ENCODE results near the gene TMEM178A. TPM values are rescaled to one million over a fixed set of nuclear protein-coding genes. Genes with fewer than 3 reads are reported as not detected.
"Not testable (repeated sequence)": the region's sequence is repeated elsewhere in the genome, so short reads cannot be mapped to it uniquely, and the experiment has no call there.

Gene TMEM178A
- total RNA-seq, 1 donor from 2014 or later, result 4.7 TPM

GRCh38 chr2:39645826-39646225, 19.9 kb upstream of the TMEM178A start:
- Histone ChIP-seq H3K4me3 (ENCODE audit: low read length in 3 of 3) (no peak overlapping the region), H3K36me3 (ENCODE audit: control insufficient read depth in 3 of 3, insufficient read depth in 3 of 3, low read length in 3 of 3) (no peaks in the 10 kb centered on the region), H3K27me3 (ENCODE audit: control insufficient read depth in 3 of 3, insufficient read depth in 3 of 3, low read length in 3 of 3) (no peaks in the 10 kb centered on the region), H3K9ac (ENCODE audit: low read depth in 1 of 3, low read length in 3 of 3) (no peak overlapping the region), H3K9me3 (ENCODE audit: control insufficient read depth in 3 of 3, low read length in 3 of 3) (no peaks in the 10 kb centered on the region), H3K4me1 (ENCODE audit: control insufficient read depth in 3 of 3, insufficient read depth in 3 of 3, low read length in 3 of 3) (peaks cover 3 to 8% (median 5%) of the 10 kb centered on the region in 3 donors), H3K27ac (ENCODE audit: low read depth, low read length) (no peak overlapping the region)

GRCh38 chr2:39646267-39646666, 19.4 kb upstream of the TMEM178A start:
- Histone ChIP-seq H3K27me3 (ENCODE audit: control insufficient read depth in 3 of 3, insufficient read depth in 3 of 3, low read length in 3 of 3) (no peaks in the 10 kb centered on the region), H3K4me3 (ENCODE audit: low read length in 3 of 3) (no peak overlapping the region), H3K4me1 (ENCODE audit: control insufficient read depth in 3 of 3, insufficient read depth in 3 of 3, low read length in 3 of 3) (peaks cover 3 to 8% (median 5%) of the 10 kb centered on the region in 3 donors), H3K9me3 (ENCODE audit: control insufficient read depth in 3 of 3, low read length in 3 of 3) (no peaks in the 10 kb centered on the region), H3K9ac (ENCODE audit: low read depth in 1 of 3, low read length in 3 of 3) (no peak overlapping the region), H3K27ac (ENCODE audit: low read depth, low read length) (no peak overlapping the region), H3K36me3 (ENCODE audit: control insufficient read depth in 3 of 3, insufficient read depth in 3 of 3, low read length in 3 of 3) (no peaks in the 10 kb centered on the region)

- H3K27ac ChIP-seq (ENCODE audit: low read depth, low read length), result no peak overlapping the region
- peaks cover 0 to 4% (median 3%) of the 10 kb centered on the region in 3 donors for H3K4me1 ChIP-seq (ENCODE audit: control insufficient read depth in 3 of 3, insufficient read depth in 3 of 3, low read length in 3 of 3)
- no peaks in the 10 kb centered on the region for H3K36me3 ChIP-seq (ENCODE audit: control insufficient read depth in 3 of 3, insufficient read depth in 3 of 3, low read length in 3 of 3)
- no peak overlapping the region for H3K4me3 ChIP-seq (ENCODE audit: low read length in 3 of 3)
- H3K9ac ChIP-seq (ENCODE audit: low read depth in 1 of 3, low read length in 3 of 3), result no peak overlapping the region
- no peaks in the 10 kb centered on the region for H3K27me3 ChIP-seq (ENCODE audit: control insufficient read depth in 3 of 3, insufficient read depth in 3 of 3, low read length in 3 of 3)
- H3K9me3 ChIP-seq (ENCODE audit: control insufficient read depth in 3 of 3, low read length in 3 of 3), result no peaks in the 10 kb centered on the region
Observed at GRCh38 chr2:39647104-39647765, 18.5 kb upstream of the TMEM178A start.

DNA sequence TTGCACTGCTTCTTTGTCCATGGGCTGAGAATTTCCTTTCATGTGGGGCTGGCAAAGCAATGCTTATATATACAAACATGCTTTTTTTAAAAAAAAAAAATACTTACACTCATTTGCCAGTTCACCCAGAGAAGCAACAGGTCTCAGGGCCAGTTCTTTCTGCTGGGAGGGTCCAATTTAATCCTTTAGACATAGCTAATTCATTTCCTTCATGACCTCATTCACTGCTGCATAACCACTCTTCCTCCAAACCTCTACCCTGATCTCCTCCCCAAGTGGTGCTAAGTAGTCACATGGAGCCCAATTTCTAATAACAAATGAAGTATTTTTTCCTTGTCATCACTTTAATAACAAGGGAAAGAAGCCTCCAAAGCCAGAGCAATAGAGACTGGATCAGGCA, 17.1 kb upstream of the TMEM178A start:
- Histone ChIP-seq H3K27ac (ENCODE audit: low read depth, low read length) (no peak overlapping the region), H3K36me3 (ENCODE audit: control insufficient read depth in 3 of 3, insufficient read depth in 3 of 3, low read length in 3 of 3) (no peaks in the 10 kb centered on the region), H3K27me3 (ENCODE audit: control insufficient read depth in 3 of 3, insufficient read depth in 3 of 3, low read length in 3 of 3) (no peaks in the 10 kb centered on the region), H3K9ac (ENCODE audit: low read depth in 1 of 3, low read length in 3 of 3) (no peak overlapping the region), H3K4me1 (ENCODE audit: control insufficient read depth in 3 of 3, insufficient read depth in 3 of 3, low read length in 3 of 3) (no peaks in the 10 kb centered on the region), H3K4me3 (ENCODE audit: low read length in 3 of 3) (no peak overlapping the region), H3K9me3 (ENCODE audit: control insufficient read depth in 3 of 3, low read length in 3 of 3) (no peaks in the 10 kb centered on the region)

DNA sequence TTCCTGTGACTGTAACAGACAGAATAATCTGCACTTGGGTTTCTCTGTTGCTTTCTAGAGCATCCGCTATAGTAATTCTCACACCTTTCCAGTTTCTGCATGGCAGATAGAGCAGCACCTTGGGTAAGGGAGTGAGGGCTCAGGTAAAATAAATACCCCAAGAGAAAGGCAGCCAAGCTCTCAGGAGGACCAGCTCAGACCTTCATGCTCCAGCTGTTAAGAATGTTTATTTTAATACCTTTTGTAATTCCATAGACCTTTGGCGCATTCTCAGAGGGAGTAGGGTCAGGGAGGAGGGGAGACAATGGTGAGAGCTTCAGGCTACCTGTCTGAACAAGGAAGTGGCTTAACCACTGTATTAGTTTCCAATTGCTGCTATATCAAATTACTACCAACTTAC, 16.2 kb upstream of the TMEM178A start:
- no peaks in the 10 kb centered on the region for H3K4me1 ChIP-seq (ENCODE audit: control insufficient read depth in 3 of 3, insufficient read depth in 3 of 3, low read length in 3 of 3)
- no peaks in the 10 kb centered on the region for H3K36me3 ChIP-seq (ENCODE audit: control insufficient read depth in 3 of 3, insufficient read depth in 3 of 3, low read length in 3 of 3)
- H3K4me3 ChIP-seq (ENCODE audit: low read length in 3 of 3), result no peak overlapping the region
- no peaks in the 10 kb centered on the region for H3K9me3 ChIP-seq (ENCODE audit: control insufficient read depth in 3 of 3, low read length in 3 of 3)
- no peaks in the 10 kb centered on the region for H3K27me3 ChIP-seq (ENCODE audit: control insufficient read depth in 3 of 3, insufficient read depth in 3 of 3, low read length in 3 of 3)
- no peak overlapping the region for H3K27ac ChIP-seq (ENCODE audit: low read depth, low read length)
- H3K9ac ChIP-seq (ENCODE audit: low read depth in 1 of 3, low read length in 3 of 3), result no peak overlapping the region

- Histone ChIP-seq H3K9me3 (ENCODE audit: control insufficient read depth in 3 of 3, low read length in 3 of 3) (no peaks in the 10 kb centered on the region), H3K4me1 (ENCODE audit: control insufficient read depth in 3 of 3, insufficient read depth in 3 of 3, low read length in 3 of 3) (no peaks in the 10 kb centered on the region), H3K9ac (ENCODE audit: low read depth in 1 of 3, low read length in 3 of 3) (no peak overlapping the region), H3K36me3 (ENCODE audit: control insufficient read depth in 3 of 3, insufficient read depth in 3 of 3, low read length in 3 of 3) (no peaks in the 10 kb centered on the region), H3K27me3 (ENCODE audit: control insufficient read depth in 3 of 3, insufficient read depth in 3 of 3, low read length in 3 of 3) (no peaks in the 10 kb centered on the region), H3K4me3 (ENCODE audit: low read length in 3 of 3) (no peak overlapping the region), H3K27ac (ENCODE audit: low read depth, low read length) (no peak overlapping the region)
Observed at GRCh38 chr2:39650468-39650867, 15.2 kb upstream of the TMEM178A start.

DNA sequence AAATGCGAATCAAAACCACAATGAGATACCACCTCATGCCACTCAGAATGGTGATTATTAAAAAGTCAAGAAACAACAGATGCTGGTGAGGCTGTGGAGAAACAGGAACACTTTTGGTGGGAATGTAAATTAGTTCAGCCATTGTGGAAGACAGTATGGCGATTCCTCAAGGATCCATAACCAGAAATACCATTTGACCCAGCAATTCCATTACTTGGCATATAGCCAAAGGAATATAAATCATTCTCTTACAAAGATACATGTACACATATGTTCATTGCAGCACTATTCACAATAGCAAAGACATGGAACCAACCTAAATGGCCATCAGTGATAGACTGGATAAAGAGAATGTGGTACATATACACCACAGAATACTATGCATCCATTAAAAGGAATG, 9.5 kb upstream of the TMEM178A start:
- not testable (repeated sequence) for H3K27ac ChIP-seq (ENCODE audit: low read depth, low read length); H3K9ac ChIP-seq (ENCODE audit: low read depth in 1 of 3, low read length in 3 of 3); H3K36me3 ChIP-seq (ENCODE audit: control insufficient read depth in 3 of 3, insufficient read depth in 3 of 3, low read length in 3 of 3); H3K4me1 ChIP-seq (ENCODE audit: control insufficient read depth in 3 of 3, insufficient read depth in 3 of 3, low read length in 3 of 3); H3K4me3 ChIP-seq (ENCODE audit: low read length in 3 of 3); H3K27me3 ChIP-seq (ENCODE audit: control insufficient read depth in 3 of 3, insufficient read depth in 3 of 3, low read length in 3 of 3); H3K9me3 ChIP-seq (ENCODE audit: control insufficient read depth in 3 of 3, low read length in 3 of 3)

GRCh38 chr2:39657287-39657937, 8.3 kb upstream of the TMEM178A start:
- Histone ChIP-seq H3K36me3 (ENCODE audit: control insufficient read depth in 3 of 3, insufficient read depth in 3 of 3, low read length in 3 of 3) (no peaks in the 10 kb centered on the region), H3K27ac (ENCODE audit: low read depth, low read length) (no peak overlapping the region), H3K9ac (ENCODE audit: low read depth in 1 of 3, low read length in 3 of 3) (no peak overlapping the region), H3K4me3 (ENCODE audit: low read length in 3 of 3) (no peak overlapping the region), H3K9me3 (ENCODE audit: control insufficient read depth in 3 of 3, low read length in 3 of 3) (no peaks in the 10 kb centered on the region), H3K27me3 (ENCODE audit: control insufficient read depth in 3 of 3, insufficient read depth in 3 of 3, low read length in 3 of 3) (no peaks in the 10 kb centered on the region), H3K4me1 (ENCODE audit: control insufficient read depth in 3 of 3, insufficient read depth in 3 of 3, low read length in 3 of 3) (no peaks in the 10 kb centered on the region)

GRCh38 chr2:39658371-39658770, 7.3 kb upstream of the TMEM178A start:
- Histone ChIP-seq H3K36me3 (ENCODE audit: control insufficient read depth in 3 of 3, insufficient read depth in 3 of 3, low read length in 3 of 3) (no peaks in the 10 kb centered on the region), H3K9me3 (ENCODE audit: control insufficient read depth in 3 of 3, low read length in 3 of 3) (no peaks in the 10 kb centered on the region), H3K4me3 (ENCODE audit: low read length in 3 of 3) (no peak overlapping the region), H3K27me3 (ENCODE audit: control insufficient read depth in 3 of 3, insufficient read depth in 3 of 3, low read length in 3 of 3) (no peaks in the 10 kb centered on the region), H3K27ac (ENCODE audit: low read depth, low read length) (no peak overlapping the region), H3K9ac (ENCODE audit: low read depth in 1 of 3, low read length in 3 of 3) (no peak overlapping the region), H3K4me1 (ENCODE audit: control insufficient read depth in 3 of 3, insufficient read depth in 3 of 3, low read length in 3 of 3) (no peaks in the 10 kb centered on the region)

DNA sequence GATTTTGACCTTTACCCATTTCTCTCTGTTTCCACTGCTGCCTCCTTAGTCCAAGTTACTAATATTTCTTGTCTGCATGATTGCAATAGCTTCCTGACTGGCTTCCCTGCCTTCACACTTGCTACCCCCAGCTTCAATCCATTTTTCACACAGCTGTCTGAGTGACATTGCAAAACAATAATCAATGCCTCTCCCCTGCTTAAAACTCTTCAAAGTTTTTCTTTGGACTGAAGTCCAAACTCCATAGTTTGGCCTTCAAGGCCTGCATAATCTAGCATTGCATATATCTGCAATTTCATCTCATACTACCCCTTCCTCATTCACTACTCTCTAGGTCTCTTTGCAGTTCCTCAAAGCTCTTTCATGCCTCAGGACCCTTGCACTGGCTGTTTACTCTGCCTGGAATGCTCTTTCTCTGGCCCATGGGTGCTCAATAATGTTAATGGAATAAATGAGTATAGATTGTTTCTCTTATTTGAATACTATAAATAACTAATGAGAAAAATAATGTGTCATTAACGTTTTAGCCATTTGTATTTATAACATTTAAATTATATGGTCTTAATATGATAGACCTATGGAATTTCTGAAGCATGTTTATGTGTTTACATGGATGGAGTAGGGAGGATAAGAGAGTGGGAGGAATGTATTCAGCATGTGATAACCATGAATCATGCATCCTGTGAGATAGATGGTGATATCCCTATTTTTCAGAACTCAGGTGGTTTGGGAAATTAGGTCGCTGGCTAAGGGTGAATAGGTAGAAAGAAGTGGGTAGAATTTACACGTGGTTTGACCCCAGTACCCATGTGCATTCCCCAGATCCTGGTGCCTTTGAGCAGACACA, 5.7 kb upstream of the TMEM178A start:
- H3K9ac ChIP-seq (ENCODE audit: low read depth in 1 of 3, low read length in 3 of 3), result no peak overlapping the region
- H3K27ac ChIP-seq (ENCODE audit: low read depth, low read length), result no peak overlapping the region
- no peaks in the 10 kb centered on the region for H3K9me3 ChIP-seq (ENCODE audit: control insufficient read depth in 3 of 3, low read length in 3 of 3)
- no peaks in the 10 kb centered on the region for H3K27me3 ChIP-seq (ENCODE audit: control insufficient read depth in 3 of 3, insufficient read depth in 3 of 3, low read length in 3 of 3)
- no peaks in the 10 kb centered on the region for H3K36me3 ChIP-seq (ENCODE audit: control insufficient read depth in 3 of 3, insufficient read depth in 3 of 3, low read length in 3 of 3)
- no peaks in the 10 kb centered on the region for H3K4me1 ChIP-seq (ENCODE audit: control insufficient read depth in 3 of 3, insufficient read depth in 3 of 3, low read length in 3 of 3)
- H3K4me3 ChIP-seq (ENCODE audit: low read length in 3 of 3), result no peak overlapping the region
